ENCODE results near the gene NXN.
"Not testable (repeated sequence)": the region's sequence is repeated elsewhere in the genome, so short reads cannot be mapped to it uniquely, and the experiment has no call there.

The NXN gene

GRCh38 chr17:978103-979093 is 1.2 kb downstream of the NXN start:
- DNase-seq = no peak

GRCh38 chr17:977166-977565 is 2.4 kb downstream of the NXN start:
- DNase-seq = no peak

GRCh38 chr17:976312-976711 is 3.3 kb downstream of the NXN start:
- no peak for DNase-seq

GRCh38 chr17:975371-975915 is 4.1 kb downstream of the NXN start:
- no peak for DNase-seq

GRCh38 chr17:974778-975177 is 4.8 kb downstream of the NXN start:
- DNase-seq = not testable (repeated sequence)

GRCh38 chr17:973053-973452 is 6.5 kb downstream of the NXN start:
- no peak for DNase-seq

GRCh38 chr17:971861-972260 is 7.7 kb downstream of the NXN start:
- DNase-seq = not testable (repeated sequence)

GRCh38 chr17:970364-970763 is 9.2 kb downstream of the NXN start:
- no peak for DNase-seq

- no peak for DNase-seq
These were observed 9.7 kb downstream of the NXN start for GRCh38 chr17:969811-970355.

GRCh38 chr17:968812-969730 is 10.5 kb downstream of the NXN start:
- DNase-seq = no peak

GRCh38 chr17:967122-967521 is 12.5 kb downstream of the NXN start:
- no peak for DNase-seq

- no peak for DNase-seq
These were observed 14.1 kb downstream of the NXN start for GRCh38 chr17:965311-965989.

GRCh38 chr17:964876-965275 is 14.7 kb downstream of the NXN start:
- no peak for DNase-seq

GRCh38 chr17:962670-963069 is 16.9 kb downstream of the NXN start:
- no peak for DNase-seq

- DNase-seq = no peak
These were observed 17.4 kb downstream of the NXN start for GRCh38 chr17:962166-962565.

- DNase-seq = no peak
These were observed 20.7 kb downstream of the NXN start for GRCh38 chr17:958712-959451.

GRCh38 chr17:957856-958421 is 21.6 kb downstream of the NXN start:
- no peak for DNase-seq

GRCh38 chr17:956905-957304 is 22.7 kb downstream of the NXN start:
- DNase-seq = no peak

GRCh38 chr17:954431-955164 is 25.0 kb downstream of the NXN start:
- DNase-seq = no peak

GRCh38 chr17:953767-954166 is 25.8 kb downstream of the NXN start:
- no peak for DNase-seq

- not testable (repeated sequence) for DNase-seq
These were observed 27.0 kb downstream of the NXN start for GRCh38 chr17:952592-952991.
